IMR-90 (cell line): ENCODE measurements around the gene VCL. TPM values are rescaled to one million over a fixed set of nuclear protein-coding genes. Genes with fewer than 3 reads are reported as not detected.

ENCODE experiments used
- ATAC-seq: fragments of 200-7000 bp; cut with Tn5 transposase; 2 replicates; pipeline ENCODE4 v1.9.1; 2020; ENCODE audit warnings: low read depth, mild to moderate bottlenecking, moderate library complexity
- BruUV-seq: library from RNA; stranded (reverse); fragments of 400-500 nt; replicated peaks from 2 replicates; lab custom pipeline; 2021; lab: Mats Ljungman, UMichigan
- CTCF ChIA-PET: fragments of 300-600 bp; formaldehyde crosslinking; extraction: SDS; loops from one replicate; lab custom pipeline; 2021; ENCODE audit warnings: antibody characterized with exemption; lab: Yijun Ruan, JAX
- POLR2A ChIA-PET: fragments of 300-600 bp; sonication (Branson Sonifier 250); formaldehyde crosslinking; loops from one replicate; lab custom pipeline; 2022; ENCODE audit warnings: antibody characterized with exemption; ENCODE audit not compliant: unreplicated experiment; lab: Charles Lee
- DNase-seq: peaks from one replicate; pipeline ENCODE4 v3.0.0; 2013
- H2AFZ ChIP-seq: replicated peaks from 2 replicates; pipeline ENCODE3; 2013; ENCODE audit warnings: low read length, mild to moderate bottlenecking; ENCODE audit not compliant: poor library complexity
- H2AK5ac ChIP-seq: 2 replicates; pipeline ENCODE4 v1.6.1; 2013; ENCODE audit warnings: low read depth, low read length, inconsistent platforms
- H2AK9ac ChIP-seq: replicated peaks from 2 replicates; pipeline ENCODE3; 2013; ENCODE audit warnings: mild to moderate bottlenecking, low read depth, low read length, moderate library complexity; ENCODE audit not compliant: poor library complexity
- H2BK120ac ChIP-seq: 2 replicates; pipeline ENCODE4 v1.6.1; 2013; ENCODE audit warnings: low read depth, low read length, inconsistent platforms
- H2BK15ac ChIP-seq: 3 replicates; pipeline ENCODE4 v1.6.1; 2013; ENCODE audit warnings: low read depth, low read length, inconsistent platforms
- H2BK20ac ChIP-seq: 2 replicates; pipeline ENCODE4 v1.6.1; 2013; ENCODE audit warnings: low read depth, mild to moderate bottlenecking, inconsistent platforms, low read length, moderate library complexity
- H2BK5ac ChIP-seq: 2 replicates; pipeline ENCODE4 v1.6.1; 2013; ENCODE audit warnings: mild to moderate bottlenecking, low read depth, low read length, inconsistent platforms; ENCODE audit not compliant: poor library complexity, severe bottlenecking
- H3K14ac ChIP-seq: replicated peaks from 2 replicates; pipeline ENCODE4 v1.6.1; 2013; ENCODE audit warnings: low read depth, low read length, inconsistent platforms
- H3K18ac ChIP-seq: 2 replicates; pipeline ENCODE4 v1.6.1; 2013; ENCODE audit warnings: low read depth, low read length, control low read depth
- H3K23ac ChIP-seq: 2 replicates; pipeline ENCODE4 v1.6.1; 2013; ENCODE audit warnings: low read depth, low read length, inconsistent platforms
- H3K27ac ChIP-seq: 2 replicates; pipeline ENCODE4 v1.5.1; 2013; ENCODE audit warnings: mild to moderate bottlenecking, control low read depth, low read length; ENCODE audit not compliant: insufficient read depth
- H3K27me3 ChIP-seq: 2 replicates; pipeline ENCODE4 v1.6.1; 2013; ENCODE audit warnings: low read length; ENCODE audit not compliant: control insufficient read depth, insufficient read depth
- H3K36me3 ChIP-seq: 2 replicates; pipeline ENCODE4 v1.6.1; 2013; ENCODE audit warnings: low read length, mixed read lengths; ENCODE audit not compliant: control insufficient read depth, insufficient read depth
- H3K4ac ChIP-seq: 2 replicates; pipeline ENCODE4 v1.6.1; 2013; ENCODE audit warnings: low read depth, low read length, inconsistent platforms
- H3K4me1 ChIP-seq: 2 replicates; pipeline ENCODE4 v1.6.1; 2013; ENCODE audit warnings: low read length, mixed read lengths; ENCODE audit not compliant: control insufficient read depth, insufficient read depth
- H3K4me2 ChIP-seq: 2 replicates; pipeline ENCODE4 v1.6.1; 2013; ENCODE audit warnings: low read depth, mild to moderate bottlenecking, control low read depth, low read length, moderate library complexity
- H3K4me3 ChIP-seq: 2 replicates; pipeline ENCODE4 v1.5.1; 2013; ENCODE audit warnings: low read depth, mild to moderate bottlenecking, control low read depth, low read length, moderate library complexity; ENCODE audit not compliant: insufficient read depth
- H3K56ac ChIP-seq: 2 replicates; pipeline ENCODE4 v1.6.1; 2013; ENCODE audit warnings: low read length, inconsistent platforms; ENCODE audit not compliant: insufficient read depth; ENCODE audit errors: extremely low read depth
- H3K79me1 ChIP-seq, 2 experiments: 2 replicates each; pipeline ENCODE4 v1.6.1; 2013; ENCODE audit warnings: low read length in 2 of 2, inconsistent platforms in 1 of 2, low read depth in 1 of 2
- H3K9ac ChIP-seq: 2 replicates; pipeline ENCODE4 v1.6.1; 2013; ENCODE audit warnings: low read depth, low read length, control low read depth
- H3K9me1 ChIP-seq: 2 replicates; pipeline ENCODE4 v1.6.1; 2013; ENCODE audit warnings: low read length, inconsistent platforms; ENCODE audit not compliant: insufficient read depth
- H3K9me3 ChIP-seq: 2 replicates; pipeline ENCODE4 v1.6.1; 2013; ENCODE audit warnings: low read length; ENCODE audit not compliant: control insufficient read depth, insufficient read depth
- H4K20me1 ChIP-seq: 2 replicates; pipeline ENCODE4 v1.6.1; 2013; ENCODE audit warnings: low read length, inconsistent platforms; ENCODE audit not compliant: insufficient read depth
- H4K5ac ChIP-seq: 2 replicates; pipeline ENCODE4 v1.6.1; 2013; ENCODE audit warnings: mild to moderate bottlenecking, low read depth, low read length, control low read depth
- H4K8ac ChIP-seq, 2 experiments: 2 replicates each; pipeline ENCODE4 v1.6.1; 2013; ENCODE audit warnings: low read depth in 2 of 2, low read length in 2 of 2, control low read depth in 1 of 2, inconsistent platforms in 1 of 2
- H4K91ac ChIP-seq: 2 replicates; pipeline ENCODE4 v1.6.1; 2013; ENCODE audit warnings: low read depth, low read length, inconsistent platforms; ENCODE audit not compliant: insufficient read depth
- BHLHE40 ChIP-seq: fragments of 150-350 bp; IDR thresholded peaks from 2 replicates; pipeline ENCODE4 v1.6.1; 2016; ENCODE audit warnings: mild to moderate bottlenecking, low read depth, low read length
- CHD1 ChIP-seq: IDR thresholded peaks from 2 replicates; pipeline ENCODE4 v1.6.1; 2012; ENCODE audit warnings: low read depth, low read length, improper control_type of control experiment
- CTCF ChIP-seq: conservative IDR thresholded peaks from 2 replicates; pipeline ENCODE4 v1.5.1; 2012; ENCODE audit warnings: mild to moderate bottlenecking, low read depth, low read length, improper control_type of control experiment
- ELK1 ChIP-seq: fragments of 150-350 bp; IDR thresholded peaks from 2 replicates; pipeline ENCODE4 v1.6.1; 2016; ENCODE audit warnings: low read depth, mild to moderate bottlenecking, low read length, moderate library complexity, borderline replicate concordance
- MAZ ChIP-seq: IDR thresholded peaks from 2 replicates; pipeline ENCODE4 v1.6.1; 2012; ENCODE audit warnings: low read depth, mild to moderate bottlenecking, low read length, improper control_type of control experiment, moderate library complexity, borderline replicate concordance
- MXI1 ChIP-seq: IDR thresholded peaks from 2 replicates; pipeline ENCODE4 v1.6.1; 2012; ENCODE audit warnings: low read depth, mild to moderate bottlenecking, low read length, moderate library complexity, borderline replicate concordance
- POLR2A ChIP-seq: IDR thresholded peaks from 2 replicates; pipeline ENCODE4 v1.6.1; 2012; ENCODE audit warnings: mild to moderate bottlenecking, low read depth, low read length
- RAD21 ChIP-seq: IDR thresholded peaks from 2 replicates; pipeline ENCODE4 v1.6.1; 2012; ENCODE audit warnings: low read length, improper control_type of control experiment
- RFX5 ChIP-seq: IDR thresholded peaks from 2 replicates; pipeline ENCODE4 v1.8.0; 2012; ENCODE audit warnings: low read depth, mild to moderate bottlenecking, low read length, moderate library complexity
- WGBS, 2 experiments: methylation state at CpG; one replicate each; pipeline versions ENCODE4 v1.1.5 to v1.1.7; 2013; ENCODE audit warnings: missing lambda C conversion rate in 2 of 2; ENCODE audit not compliant: insufficient read length in 1 of 2; ENCODE audit errors: extremely low coverage in 2 of 2; 5-methylcytosine and 5-hydroxymethylcytosine counted together
- dilution Hi-C: fragments of 300-500 bp; cut with HindIII; formaldehyde crosslinking; loops from one replicate; pipeline ENCODE4 v1.14.3; 2018; ENCODE audit warnings: low sequenced_read_pairs; ENCODE audit not compliant: unreplicated experiment
- in situ Hi-C: fragments of 300-500 bp; cut with MboI; formaldehyde crosslinking; loops from 3 replicates; pipeline ENCODE4 v1.14.3; 2019; ENCODE audit warnings: low sequenced_read_pairs, inconsistent platforms, mixed read lengths
- intact Hi-C: fragments of 100-400 bp; cut with micrococcal nuclease; formaldehyde crosslinking; loops from 2 replicates; pipeline ENCODE4 v1.10.0; 2022
- polyA plus RNA-seq, 3 experiments: library from polyadenylated mRNA; depleted of rRNA; stranded (reverse); fragments of >200 nt; gene quantifications; 2 replicates each; pipeline ENCODE4 v1.2.3, GENCODE V29; 2012; ENCODE audit warnings: low replicate concordance in 1 of 3
- total RNA-seq: library from RNA; depleted of rRNA; stranded (reverse); fragments of >200 nt; gene quantifications from 2 replicates; pipeline ENCODE4 v1.2.3, GENCODE V29; 2012

The VCL gene
- total and polyA plus RNA-seq, 2 of the 4 experiments (the other 2 are of a cell fraction), result 227 to 283 TPM

DNA sequence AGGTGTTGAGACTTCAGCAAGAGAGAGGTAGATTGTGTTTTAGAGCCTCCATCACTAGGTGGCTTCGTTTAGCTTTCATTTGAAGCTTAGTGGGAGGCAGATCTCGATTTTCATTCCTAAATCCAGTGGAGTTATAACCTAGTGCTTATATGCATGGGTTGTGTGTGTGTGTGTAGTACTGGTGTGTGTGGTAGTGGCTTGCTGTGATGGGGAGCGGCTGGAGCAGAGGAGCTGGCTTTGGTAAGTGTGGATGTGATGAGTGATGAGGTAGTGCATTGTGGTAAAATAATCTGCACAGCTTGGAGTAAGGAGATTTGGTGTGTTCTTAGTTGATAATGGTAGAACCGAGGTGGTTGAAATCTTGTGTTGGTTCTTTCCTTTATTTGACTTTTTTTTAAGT lies 109.5 kb downstream of the VCL start:
- ChIA-PET CTCF (interaction anchor here (0.9 kb wide), 1 partner anchor 9 kb away, joined by 3 read pairs; no protein-coding TSS in a partner anchor), POLR2A (no interaction called here)
- H3K4me1 ChIP-seq, result peaks cover 4% of the 10 kb centered on the region; the same call in 1 of the 2 replicates
- no peak overlapping the region for H2AK5ac ChIP-seq
- no peak for TF ChIP-seq MXI1
- TF ChIP-seq POLR2A, result no peak
- TF ChIP-seq RFX5, result no peak
- no peak for TF ChIP-seq CHD1
- no peak for TF ChIP-seq RAD21
- TF ChIP-seq BHLHE40, result no peak
- no peak for TF ChIP-seq MAZ
- no peak for TF ChIP-seq ELK1
- TF ChIP-seq CTCF, result no peak
- no peak overlapping the region for H3K4ac ChIP-seq
- H3K27ac ChIP-seq, result no peak overlapping the region
- no peak overlapping the region for H3K56ac ChIP-seq
- H3K14ac ChIP-seq, result no peak overlapping the region
- no peak overlapping the region for H2BK20ac ChIP-seq
- peaks cover 43% of the 10 kb centered on the region for H4K20me1 ChIP-seq
- H3K18ac ChIP-seq, result no peak overlapping the region
- H3K4me3 ChIP-seq, result no peak overlapping the region
- no TSS peak for BruUV-seq
- no peak overlapping the region for H4K8ac ChIP-seq
- dilution Hi-C loops, result no loop called here
- H3K9ac ChIP-seq, result no peak overlapping the region
- ATAC-seq (no peak), DNase-seq (no peak)
- no peak overlapping the region for H2BK5ac ChIP-seq
- H3K4me2 ChIP-seq, result no peak overlapping the region
- no peak overlapping the region for H4K5ac ChIP-seq
- no peak overlapping the region for H2BK120ac ChIP-seq
- H3K9me3 ChIP-seq, result no peaks in the 10 kb centered on the region
- H4K91ac ChIP-seq, result no peak overlapping the region
- H2AK9ac ChIP-seq, result no peak overlapping the region
- peaks cover 4% of the 10 kb centered on the region; the same call in 1 of the 2 replicates for H3K9me1 ChIP-seq
- no peak overlapping the region for H2BK15ac ChIP-seq
- in situ Hi-C loops, result no loop called here
- peaks cover 80% of the 10 kb centered on the region for H3K36me3 ChIP-seq
- H2AFZ ChIP-seq, result no peak overlapping the region
- no CpG with 5 or more reads among the region's 4 CpGs for WGBS, 2 experiments
- peaks cover 53 to 77% of the 10 kb centered on the region in 2 experiments for H3K79me1 ChIP-seq
- intact Hi-C loops, result no loop called here
- H3K23ac ChIP-seq, result no peak overlapping the region
- no peaks in the 10 kb centered on the region for H3K27me3 ChIP-seq
